Smooth muscle cell of the coronary artery (primary cell): Measurements from ENCODE around the gene CNNM3. TPM values are rescaled to one million over a fixed set of nuclear protein-coding genes. Genes with fewer than 3 reads are reported as not detected.

Experiments used
- total RNA-seq: library from RNA; depleted of rRNA; stranded (reverse); fragments of >200 nt; gene quantifications from 2 replicates; pipeline ENCODE4 v1.2.3, GENCODE V29; 2014; ENCODE audit warnings: low replicate concordance

The CNNM3 gene
- 4.0 and 7.5 TPM in 2 replicates for total RNA-seq

DNA sequence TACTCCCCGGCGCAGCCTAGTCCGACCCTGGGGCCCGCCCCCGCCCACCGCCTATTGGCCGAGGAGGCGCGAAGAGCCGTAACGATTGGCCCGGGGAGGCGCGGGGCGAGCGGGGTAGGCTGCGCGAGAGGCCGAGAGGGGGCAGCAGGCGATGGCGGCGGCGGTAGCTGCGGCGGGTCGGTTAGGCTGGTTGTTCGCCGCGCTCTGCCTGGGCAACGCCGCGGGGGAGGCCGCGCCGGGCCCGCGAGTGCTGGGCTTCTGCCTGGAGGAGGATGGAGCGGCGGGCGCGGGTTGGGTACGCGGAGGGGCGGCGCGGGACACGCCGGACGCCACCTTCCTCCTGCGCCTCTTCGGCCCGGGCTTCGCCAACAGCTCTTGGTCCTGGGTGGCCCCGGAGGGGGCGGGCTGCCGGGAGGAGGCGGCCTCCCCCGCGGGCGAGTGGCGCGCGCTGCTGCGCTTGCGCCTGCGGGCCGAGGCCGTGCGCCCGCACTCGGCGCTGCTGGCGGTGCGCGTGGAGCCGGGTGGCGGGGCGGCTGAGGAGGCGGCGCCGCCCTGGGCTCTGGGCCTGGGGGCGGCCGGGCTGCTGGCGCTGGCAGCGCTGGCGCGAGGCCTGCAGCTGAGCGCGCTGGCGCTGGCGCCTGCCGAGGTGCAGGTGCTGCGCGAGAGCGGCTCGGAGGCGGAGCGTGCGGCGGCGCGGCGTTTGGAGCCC is at the start of gene CNNM3:
Gene CNNM3, plus strand, starts transcription at position 142 of the 709 bp plus-strand sequence. Its CDS starts 10 bp downstream, at position 152.

GRCh38 chr2:96843538-96844268 is 27.6 kb downstream of the CNNM3 start, which contains the start of gene ANKRD23:
ANKRD23 (minus strand) TSS chr2:96844021; CDS start chr2:96843992, 29 bp downstream.

GRCh38 chr2:96857667-96858372 is 41.8 kb downstream of the CNNM3 start, which contains the start of gene ANKRD39:
ANKRD39 (minus strand) TSS chr2:96858016; CDS start chr2:96857987, 29 bp downstream.

DNA sequence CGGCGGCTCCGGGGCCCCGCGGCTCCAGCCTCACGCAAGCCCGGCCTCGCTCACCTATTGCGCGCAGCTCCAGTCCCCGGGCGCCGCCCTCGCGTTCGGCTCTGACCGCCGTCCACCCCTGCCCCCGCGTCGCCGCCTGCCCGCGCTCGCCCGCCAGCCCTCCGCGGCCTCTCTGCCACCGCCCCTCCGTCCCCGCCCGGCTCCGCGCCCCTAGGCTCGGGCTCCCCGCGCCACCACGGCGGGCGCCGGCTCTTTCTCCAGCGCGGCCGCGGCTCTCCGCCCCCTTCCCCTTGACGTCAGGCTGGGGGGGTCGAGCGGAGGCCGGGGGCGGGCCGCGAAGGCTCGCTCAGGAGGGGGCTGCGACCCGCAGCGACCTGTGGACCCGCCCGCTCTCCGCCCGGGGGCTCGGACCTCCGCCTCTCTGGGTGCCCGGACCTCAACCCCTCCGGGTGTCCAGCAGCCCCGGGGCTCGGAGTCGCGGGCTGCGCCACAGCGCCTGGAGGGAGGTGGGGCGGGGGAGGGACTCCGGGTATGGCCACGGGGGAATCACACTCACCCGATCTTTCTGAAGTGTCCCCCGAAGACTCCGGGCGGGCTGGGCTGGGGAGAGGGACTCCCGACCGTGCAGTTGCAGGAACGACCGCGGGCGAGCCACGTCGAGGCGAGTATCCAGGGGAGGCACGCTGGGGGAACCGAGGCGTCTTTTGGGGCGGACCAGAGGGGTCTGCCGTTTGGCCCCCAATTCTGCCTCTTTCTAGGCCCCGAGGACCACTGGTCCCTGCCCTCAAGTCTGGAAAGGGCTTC is 54.0 kb downstream of the CNNM3 start, which contains the start of gene SEMA4C:
Gene SEMA4C, minus strand, starts transcription at position 259 of the 804 bp plus-strand sequence. CDS start 2,194 bp downstream, outside the sequence.

Other genes starting within 250 kb of the CNNM3 start
- gene KANSL3, start 178.0 kb upstream of the CNNM3 start, total RNA-seq: 26.9 and 27.6 TPM in 2 replicates
- gene FER1L5, start 173.5 kb upstream of the CNNM3 start, total RNA-seq: 0.30 and 0.70 TPM in 2 replicates
- 24.4 and 31.5 TPM in 2 replicates for gene LMAN2L, start 76.2 kb upstream of the CNNM3 start, total RNA-seq
- 2.5 and 2.7 TPM in 2 replicates for gene CNNM4, start 55.4 kb upstream of the CNNM3 start, total RNA-seq
- gene ANKRD23, start 27.8 kb downstream of the CNNM3 start, total RNA-seq: 0.53 and 1.4 TPM in 2 replicates
- 6.2 and 6.4 TPM in 2 replicates for gene ANKRD39, start 41.7 kb downstream of the CNNM3 start, total RNA-seq
- 19.3 and 20.2 TPM in 2 replicates for gene SEMA4C, start 53.8 kb downstream of the CNNM3 start, total RNA-seq
- gene FAM178B, start 170.3 kb downstream of the CNNM3 start, total RNA-seq: not detected in 2 replicates